Activated CD8-positive, alpha-beta T cell treated with anti-CD3 and anti-CD28 coated beads for 36 hours (primary cell): Measurements from ENCODE around the gene PTPMT1. TPM values are rescaled to one million over a fixed set of nuclear protein-coding genes. Genes with fewer than 3 reads are reported as not detected.
"Not testable (repeated sequence)": the region's sequence is repeated elsewhere in the genome, so short reads cannot be mapped to it uniquely, and the experiment has no call there.

Source experiments
- ATAC-seq: fragments of 200-7000 bp; cut with Tn5 transposase; one replicate; pipeline ENCODE4 v1.10.0; 2021; ENCODE audit warnings: mild to moderate bottlenecking, moderate library complexity
- CTCF ChIA-PET: fragments of 350-600 bp; sonication (Branson Sonifier 250); formaldehyde crosslinking; loops from one replicate; lab custom pipeline; 2021; ENCODE audit warnings: antibody characterized with exemption; lab: Charles Lee
- POLR2A ChIA-PET: fragments of 350-600 bp; sonication (Branson Sonifier 250); formaldehyde crosslinking; loops from one replicate; lab custom pipeline; 2021; ENCODE audit warnings: antibody characterized with exemption; lab: Charles Lee
- DNase-seq: peaks from one replicate; pipeline ENCODE4 v3.0.0-alpha.2; 2020
- H3K27ac Mint-ChIP-seq: one replicate; pipeline ENCODE4 v1.8.0; 2021; ENCODE audit warnings: mild to moderate bottlenecking, mixed read lengths
- H3K27me3 Mint-ChIP-seq: one replicate; pipeline ENCODE4 v1.8.0; 2021; ENCODE audit warnings: mixed read lengths
- H3K36me3 Mint-ChIP-seq: one replicate; pipeline ENCODE4 v1.8.0; 2021; ENCODE audit warnings: low read depth, mixed read lengths
- H3K4me1 Mint-ChIP-seq: one replicate; pipeline ENCODE4 v1.8.0; 2021; ENCODE audit warnings: low read depth, mixed read lengths
- H3K4me3 Mint-ChIP-seq: one replicate; pipeline ENCODE4 v1.8.0; 2021; ENCODE audit warnings: mild to moderate bottlenecking, moderate library complexity, mixed read lengths
- H3K9me3 Mint-ChIP-seq: one replicate; pipeline ENCODE4 v1.8.0; 2021; ENCODE audit warnings: mixed read lengths
- CTCF ChIP-seq: fragments of 200-600 bp; IDR thresholded peaks from one replicate; pipeline ENCODE4 v1.8.0; 2022; ENCODE audit warnings: antibody characterized with exemption, mild to moderate bottlenecking
- intact Hi-C: fragments of 100-400 bp; cut with micrococcal nuclease; formaldehyde crosslinking; loops from one replicate; pipeline ENCODE4 v1.10.0; 2022
- total RNA-seq, 2 experiments: library from RNA; stranded (reverse); gene quantifications; one replicate each; pipeline ENCODE4 v1.2.3, GENCODE V29; 2021

Gene PTPMT1
- total RNA-seq, 2 experiments from 2014 or later, result 44.1 to 46.7 TPM

GRCh38 chr11:47523490-47524225, 41.7 kb upstream of the PTPMT1 start:
- ATAC-seq (peak; percentile 68), DNase-seq (peak; percentile 54)
- CTCF ChIA-PET, result interaction anchor here (0.9 to 1.2 kb wide), 4 partner anchors 8 to 41 kb away, joined by 3 to 6 read pairs (median 3); no protein-coding TSS in a partner anchor
- POLR2A ChIA-PET, result interaction anchor here (0.6 to 1.9 kb wide), 6 partner anchors 9 to 848 kb away, joined by 3 to 8 read pairs (median 4); no protein-coding TSS in a partner anchor
- no peak for TF ChIP-seq CTCF
- Mint-ChIP-seq H3K4me1 (peaks cover 63% of the 10 kb centered on the region), H3K27ac (peak overlapping the region; percentile 82), H3K27me3 (no peaks in the 10 kb centered on the region), H3K4me3 (peak overlapping the region; percentile 36), H3K36me3 (no peaks in the 10 kb centered on the region), H3K9me3 (no peaks in the 10 kb centered on the region)
- intact Hi-C loops, result no loop called here

- Mint-ChIP-seq H3K9me3 (no peaks in the 10 kb centered on the region), H3K36me3 (no peaks in the 10 kb centered on the region), H3K27me3 (no peaks in the 10 kb centered on the region), H3K27ac (peak overlapping the region; percentile 82), H3K4me3 (peak overlapping the region; percentile 8), H3K4me1 (peaks cover 57% of the 10 kb centered on the region)
- no peak for TF ChIP-seq CTCF
- intact Hi-C loops, result no loop called here
- ChIA-PET POLR2A (interaction anchor here (1.0 to 2.0 kb wide), 7 partner anchors 8 to 39 kb away, joined by 3 to 8 read pairs (median 4); no protein-coding TSS in a partner anchor), CTCF (interaction anchor here (1.1 to 1.2 kb wide), 2 partner anchors 9 to 16 kb away, joined by 3 to 6 read pairs; no protein-coding TSS in a partner anchor)
- ATAC-seq (peak; percentile 57), DNase-seq (peak; percentile 34)
These were observed 41.0 kb upstream of the PTPMT1 start for GRCh38 chr11:47524291-47524874.

- H3K27me3 Mint-ChIP-seq, ATAC-seq, H3K9me3 Mint-ChIP-seq, DNase-seq, H3K4me3 Mint-ChIP-seq, intact Hi-C loops: not testable (repeated sequence)
- POLR2A ChIA-PET, result interaction anchor here (0.5 to 2.0 kb wide), 2 partner anchors 11 to 352 kb away, joined by 4 to 6 read pairs; no protein-coding TSS in a partner anchor
- H3K27ac Mint-ChIP-seq, result peak overlapping the region; percentile 62
- CTCF ChIA-PET, result interaction anchor here (1.0 kb wide), 1 partner anchor 12 kb away, joined by 3 read pairs; no protein-coding TSS in a partner anchor
- peaks cover 57% of the 10 kb centered on the region for H3K4me1 Mint-ChIP-seq
- peaks cover 10% of the 10 kb centered on the region for H3K36me3 Mint-ChIP-seq
These were observed 39.4 kb upstream of the PTPMT1 start for GRCh38 chr11:47526032-47526431.

- Mint-ChIP-seq H3K27me3 (no peaks in the 10 kb centered on the region), H3K4me1 (peaks cover 63% of the 10 kb centered on the region), H3K9me3 (no peaks in the 10 kb centered on the region), H3K27ac (no peak overlapping the region), H3K36me3 (peaks cover 10% of the 10 kb centered on the region), H3K4me3 (no peak overlapping the region)
- CTCF ChIA-PET, result no interaction called here
- intact Hi-C loops, result no loop called here
- POLR2A ChIA-PET, result interaction anchor here (2.0 kb wide), 1 partner anchor 18 kb away, joined by 7 read pairs; no protein-coding TSS in a partner anchor
- no peak for DNase-seq
- no peak for ATAC-seq
- no peak for TF ChIP-seq CTCF
These were observed 38.2 kb upstream of the PTPMT1 start for GRCh38 chr11:47527186-47527585.

GRCh38 chr11:47529951-47530350, 35.4 kb upstream of the PTPMT1 start:
- Mint-ChIP-seq H3K27ac (peak overlapping the region; percentile 72), H3K27me3 (no peaks in the 10 kb centered on the region), H3K36me3 (peaks cover 10% of the 10 kb centered on the region), H3K9me3 (no peaks in the 10 kb centered on the region), H3K4me3 (no peak overlapping the region), H3K4me1 (peaks cover 55% of the 10 kb centered on the region)
- ChIA-PET POLR2A (interaction anchor here (0.6 to 0.8 kb wide), 2 partner anchors 11 to 15 kb away, joined by 3 to 5 read pairs; no protein-coding TSS in a partner anchor), CTCF (no interaction called here)
- ATAC-seq (no peak), DNase-seq (no peak)
- TF ChIP-seq CTCF, result no peak
- intact Hi-C loops, result no loop called here

- CTCF ChIA-PET, result interaction anchor here (1.0 to 1.9 kb wide), 3 partner anchors 9 to 23 kb away, joined by 3 to 4 read pairs (median 4); no protein-coding TSS in a partner anchor
- intact Hi-C loops, result not testable (repeated sequence)
These were observed 34.7 kb upstream of the PTPMT1 start for GRCh38 chr11:47530721-47531120.

More at GRCh38 chr11:47530721-47531120, 34.7 kb upstream of the PTPMT1 start:
- H3K27me3 Mint-ChIP-seq, H3K4me3 Mint-ChIP-seq, DNase-seq, H3K9me3 Mint-ChIP-seq, ATAC-seq: not testable (repeated sequence)
- peaks cover 10% of the 10 kb centered on the region for H3K36me3 Mint-ChIP-seq
- peaks cover 51% of the 10 kb centered on the region for H3K4me1 Mint-ChIP-seq
- POLR2A ChIA-PET, result interaction anchor here (0.6 to 1.6 kb wide), 3 partner anchors 9 to 37 kb away, joined by 3 to 5 read pairs (median 5); no protein-coding TSS in a partner anchor
- H3K27ac Mint-ChIP-seq, result peak overlapping the region; percentile 72
